Heart right ventricle (tissue), 16 donors: ENCODE measurements around the gene REN. TPM values are rescaled to one million over a fixed set of nuclear protein-coding genes. Genes with fewer than 3 reads are reported as not detected.

ENCODE experiments used
- ATAC-seq, 8 donors: fragments of 200-7000 bp; cut with Tn5 transposase; one replicate each; pipeline ENCODE4 v1.9.1; 2020; ENCODE audit warnings: mild to moderate bottlenecking in 8 of 8, moderate library complexity in 8 of 8, moderate number of reproducible peaks in 1 of 8
- DNase-seq, 2 donors: peaks; one replicate each; pipeline ENCODE4 v3.0.0-alpha.2; 2020
- H3K27ac ChIP-seq, 10 donors: fragments of 200-600 bp; sonication (generic) in 2 of 10; one replicate each; pipeline versions ENCODE4 v1.5.0 to v1.8.0; 2020 to 2022; ENCODE audit warnings: mild to moderate bottlenecking in 3 of 10
- H3K27me3 ChIP-seq, 7 donors: fragments of 200-600 bp; one replicate each; pipeline ENCODE4 v1.8.0; 2021 to 2022; ENCODE audit warnings: mild to moderate bottlenecking in 2 of 7
- H3K36me3 ChIP-seq, 9 donors: fragments of 200-600 bp; sonication (generic) in 1 of 9; one replicate each; pipeline versions ENCODE4 v1.5.0 to v1.8.0; 2020 to 2022; ENCODE audit warnings: mild to moderate bottlenecking in 2 of 9
- H3K4me1 ChIP-seq, 9 donors: fragments of 200-600 bp; sonication (generic) in 1 of 9; one replicate each; pipeline versions ENCODE4 v1.5.0 to v1.8.0; 2020 to 2022; ENCODE audit warnings: mild to moderate bottlenecking in 4 of 9
- H3K4me3 ChIP-seq, 10 donors: fragments of 200-600 bp; sonication (generic) in 2 of 10; one replicate each; pipeline versions ENCODE4 v1.5.0 to v1.8.0; 2020 to 2022; ENCODE audit warnings: mild to moderate bottlenecking in 7 of 10, moderate library complexity in 2 of 10
- H3K9me3 ChIP-seq, 11 donors: fragments of 200-600 bp in 10 of 11; sonication (generic) in 2 of 11; one replicate each; pipeline versions ENCODE4 v1.5.0 to v1.8.0; 2013 to 2022; ENCODE audit warnings: mild to moderate bottlenecking in 2 of 11, control low read depth in 1 of 11, moderate library complexity in 1 of 11
- WGBS, 2 donors: extraction: QIAGEN DNeasy Blood & Tissue Kit; methylation state at CpG; one replicate each; pipeline ENCODE4 v1.1.7; 2013; ENCODE audit warnings: inconsistent platforms in 1 of 2; 5-methylcytosine and 5-hydroxymethylcytosine counted together
- intact Hi-C, 10 donors: fragments of 100-400 bp; cut with DNase I; formaldehyde crosslinking; loops; one replicate each; pipeline versions ENCODE4 v1.11.1 to v1.14.2; 2022
- polyA plus RNA-seq, 2 donors: library from polyadenylated mRNA; stranded (reverse); fragments of 200-250 nt; gene quantifications; one replicate each; pipeline ENCODE4 v1.2.3, GENCODE V29; 2013
- total RNA-seq, 10 donors: library from RNA; stranded (reverse); fragmentation: NEBNext Ultra II Directional in 3 of 10; extraction: Animal tissue kit (Norgen Biotek cat#: 25700) in 3 of 10; gene quantifications; one replicate each; pipeline versions ENCODE4 v1.2.1 to v1.2.4, GENCODE V29; 2021 to 2023
- TF ChIP-seq, protein P1 (sequence below), 9 donors: fragments of 200-600 bp; sonication (generic) in 2 of 9; IDR thresholded peaks; one replicate each; pipeline versions ENCODE4 v1.5.0 to v1.8.0; 2021 to 2022; ENCODE audit warnings: antibody characterized with exemption in 9 of 9, mild to moderate bottlenecking in 5 of 9, moderate library complexity in 1 of 9
- donor health status: Arrhythmogenic right ventricular cardiomyopathy.
- donor health status: ischemic (EF 13 %, LVEDD 7.1; RV severe dilation, severe dysfunction).
- donor health status: healthy with polysubstance abuse.
- donor health status: DM: no; HTN: yes; CAD: no.
- donor health status: DM: no; HTN: no; CAD: no.
- donor health status: ischemic (EF 25% LVEDD 6.9; RV normal size, moderate dysfunction).
- donor health status: ischemic (EF 25% LVEDD 5.7; RV mildly dilated, moderate dysfunction).
- donor health status: healthy.
- donor health status: DM: yes; HTN: yes; CAD: no.
- donor health status: Ischemic cardiomyopathy.
- donor health status: ischemic (EF 35%, LVEDD 5.7; RV mildly dilated, moderate dysfunction).
- donor health status: nonischemic (EF 11% LVEDD 7.7; RV severe dilation, severe dysfunction).
- donor health status: DM: yes; HTN: yes; CAD: no.
- donor health status: PGD.
- donor health status: ischemic (EF 29% LVEDD 5.4; RV normal size, mild dysfunction).
- donor health status: nonischemic (EF 23%, LVEDD 6.1; RV moderate dilation, normal function).

REN gene
- total and polyA plus RNA-seq, 12 donors, result not detected

- TF ChIP-seq, protein P1, sequence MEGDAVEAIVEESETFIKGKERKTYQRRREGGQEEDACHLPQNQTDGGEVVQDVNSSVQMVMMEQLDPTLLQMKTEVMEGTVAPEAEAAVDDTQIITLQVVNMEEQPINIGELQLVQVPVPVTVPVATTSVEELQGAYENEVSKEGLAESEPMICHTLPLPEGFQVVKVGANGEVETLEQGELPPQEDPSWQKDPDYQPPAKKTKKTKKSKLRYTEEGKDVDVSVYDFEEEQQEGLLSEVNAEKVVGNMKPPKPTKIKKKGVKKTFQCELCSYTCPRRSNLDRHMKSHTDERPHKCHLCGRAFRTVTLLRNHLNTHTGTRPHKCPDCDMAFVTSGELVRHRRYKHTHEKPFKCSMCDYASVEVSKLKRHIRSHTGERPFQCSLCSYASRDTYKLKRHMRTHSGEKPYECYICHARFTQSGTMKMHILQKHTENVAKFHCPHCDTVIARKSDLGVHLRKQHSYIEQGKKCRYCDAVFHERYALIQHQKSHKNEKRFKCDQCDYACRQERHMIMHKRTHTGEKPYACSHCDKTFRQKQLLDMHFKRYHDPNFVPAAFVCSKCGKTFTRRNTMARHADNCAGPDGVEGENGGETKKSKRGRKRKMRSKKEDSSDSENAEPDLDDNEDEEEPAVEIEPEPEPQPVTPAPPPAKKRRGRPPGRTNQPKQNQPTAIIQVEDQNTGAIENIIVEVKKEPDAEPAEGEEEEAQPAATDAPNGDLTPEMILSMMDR (IDR thresholded peaks at IDR 0.05), result no peak
- peaks cover 0 to 14% (median 0%) of the 10 kb centered on the region in 9 donors for H3K36me3 ChIP-seq
- WGBS, 2 donors, result 92 to 97% methylated on average over 3 of the region's 3 CpGs
Measured at GRCh38 chr1:204141131-204141530, 25.0 kb downstream of the REN start.

DNA sequence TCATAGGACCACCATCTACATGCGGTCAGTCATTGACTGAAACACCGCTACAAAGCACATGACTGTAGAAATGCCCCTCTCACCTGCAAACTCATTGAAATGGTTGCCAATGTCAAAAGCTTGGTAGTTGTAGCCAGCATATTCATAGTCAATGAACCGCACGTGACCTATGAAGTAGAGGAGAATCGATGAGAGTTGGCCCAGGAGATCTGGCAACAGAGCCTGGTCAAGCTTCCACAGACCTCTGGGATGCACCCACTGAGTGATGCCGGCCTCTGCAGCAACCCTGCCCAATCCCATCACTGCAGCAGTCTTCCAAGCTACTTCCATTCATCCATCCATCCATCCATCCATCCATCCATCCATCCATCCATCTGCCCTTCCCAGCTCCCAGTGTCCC lies 26.2 kb downstream of the REN start:
- DNase-seq, result no peak
- Histone ChIP-seq H3K27me3 (no peaks in the 10 kb centered on the region), H3K27ac (no peak overlapping the region), H3K4me1 (no peaks in the 10 kb centered on the region), H3K4me3 (no peak overlapping the region), H3K36me3 (peaks cover 0 to 12% (median 0%) of the 10 kb centered on the region in 9 donors), H3K9me3 (no peaks in the 10 kb centered on the region)
- TF ChIP-seq, protein P1 (IDR thresholded peaks at IDR 0.05), result no peak
- WGBS, 2 donors, result 98% methylated on average over 6 of the region's 6 CpGs
- intact Hi-C loops, result no loop called here
- ATAC-seq, result no peak

More at GRCh38 chr1:204141131-204141530, 25.0 kb downstream of the REN start:
- no peak overlapping the region for H3K27ac ChIP-seq
- intact Hi-C loops, result no loop called here
- H3K4me3 ChIP-seq, result no peak overlapping the region
- no peak for DNase-seq
- no peaks in the 10 kb centered on the region for H3K4me1 ChIP-seq
- no peak for ATAC-seq
- H3K9me3 ChIP-seq, result no peaks in the 10 kb centered on the region
- no peaks in the 10 kb centered on the region for H3K27me3 ChIP-seq

DNA sequence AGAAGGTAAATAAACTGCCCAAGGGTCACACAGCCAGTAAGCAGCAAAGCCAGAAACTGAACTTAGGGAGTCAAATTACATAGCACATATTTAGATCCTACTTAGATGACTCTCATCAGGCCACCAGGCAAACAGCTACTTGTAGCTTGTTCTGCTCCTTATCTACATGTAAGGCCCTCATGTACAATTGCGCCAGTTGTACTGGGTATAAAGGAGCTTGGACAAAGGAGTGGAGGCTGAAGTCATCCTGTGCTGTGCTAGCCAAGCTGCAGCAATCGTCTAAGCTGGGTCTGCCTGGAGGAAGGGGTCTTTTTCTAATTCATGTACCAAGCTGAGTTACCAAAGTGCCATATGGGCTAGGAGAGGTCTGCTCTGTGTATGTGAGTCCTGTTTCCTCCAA lies 27.0 kb downstream of the REN start:
- peaks cover 0 to 19% (median 0%) of the 10 kb centered on the region in 9 donors for H3K36me3 ChIP-seq
- ATAC-seq, result no peak
- H3K27ac ChIP-seq, result no peak overlapping the region
- no peak overlapping the region for H3K4me3 ChIP-seq
- WGBS, 2 donors, result 83 to 92% methylated on average over 2 of the region's 2 CpGs
- no peaks in the 10 kb centered on the region for H3K27me3 ChIP-seq
- intact Hi-C loops, result no loop called here
- no peaks in the 10 kb centered on the region for H3K4me1 ChIP-seq
- TF ChIP-seq, protein P1 (IDR thresholded peaks at IDR 0.05), result no peak
- no peaks in the 10 kb centered on the region for H3K9me3 ChIP-seq
- no peak for DNase-seq

GRCh38 chr1:204136814-204137213 lies 29.3 kb downstream of the REN start:
- Histone ChIP-seq H3K27ac (no peak overlapping the region), H3K9me3 (no peaks in the 10 kb centered on the region), H3K4me3 (no peak overlapping the region), H3K36me3 (peaks cover 0 to 20% (median 0%) of the 10 kb centered on the region in 9 donors), H3K27me3 (no peaks in the 10 kb centered on the region), H3K4me1 (no peaks in the 10 kb centered on the region)
- WGBS, 2 donors, result 69 to 76% methylated on average over 2 of the region's 2 CpGs
- TF ChIP-seq, protein P1 (IDR thresholded peaks at IDR 0.05), result no peak
- DNase-seq (no peak), ATAC-seq (no peak)
- intact Hi-C loops, result no loop called here
